GM18861 (cell line): ENCODE results near the gene BDKRB2.

Experiments used
- ATAC-seq: cut with Tn5 transposase; IDR thresholded peaks from one replicate; pipeline ENCODE4 v1.9.1; 2021; ENCODE audit not compliant: unreplicated experiment

The BDKRB2 gene

GRCh38 chr14:96197969-96198368, 6.7 kb upstream of the BDKRB2 start:
- no peak for ATAC-seq

GRCh38 chr14:96198430-96199130, 6.1 kb upstream of the BDKRB2 start:
- ATAC-seq: no peak

DNA sequence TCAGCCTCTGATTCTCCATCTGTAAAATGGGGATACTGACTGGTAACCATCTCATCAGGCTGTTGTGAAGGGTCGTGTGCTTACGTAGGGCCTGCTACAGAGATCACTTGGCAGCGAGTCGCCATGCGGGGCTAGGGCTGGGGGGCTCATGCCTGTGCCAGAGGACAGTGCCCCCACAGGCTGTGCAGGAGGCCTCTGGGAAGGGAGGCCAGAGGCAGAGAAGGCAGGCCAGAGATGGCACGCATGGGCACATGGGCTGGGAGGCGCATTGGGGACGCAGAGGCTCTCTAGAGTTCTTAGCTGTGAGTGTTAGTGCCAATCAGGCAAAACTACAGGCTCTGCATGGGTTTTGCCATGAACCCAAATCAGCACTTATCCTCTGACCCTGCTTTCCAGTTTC, 3.5 kb upstream of the BDKRB2 start:
- ATAC-seq: no peak

- no peak for ATAC-seq
Observed at GRCh38 chr14:96201965-96202364, 2.7 kb upstream of the BDKRB2 start.

- no peak for ATAC-seq
Observed at GRCh38 chr14:96202441-96203094, 2.1 kb upstream of the BDKRB2 start.

- ATAC-seq: no peak
Observed at GRCh38 chr14:96203116-96203515, 1.5 kb upstream of the BDKRB2 start.

GRCh38 chr14:96203635-96204034, 1.0 kb upstream of the BDKRB2 start:
- ATAC-seq: no peak

- no peak for ATAC-seq
Observed at GRCh38 chr14:96205059-96205977, 679 bp downstream of the BDKRB2 start.

- no peak for ATAC-seq
Observed at GRCh38 chr14:96205978-96206360, 1.3 kb downstream of the BDKRB2 start.

- ATAC-seq: no peak
Observed at GRCh38 chr14:96206461-96206860, 1.8 kb downstream of the BDKRB2 start.

- ATAC-seq: no peak
Observed at GRCh38 chr14:96207686-96208085, 3.0 kb downstream of the BDKRB2 start.

DNA sequence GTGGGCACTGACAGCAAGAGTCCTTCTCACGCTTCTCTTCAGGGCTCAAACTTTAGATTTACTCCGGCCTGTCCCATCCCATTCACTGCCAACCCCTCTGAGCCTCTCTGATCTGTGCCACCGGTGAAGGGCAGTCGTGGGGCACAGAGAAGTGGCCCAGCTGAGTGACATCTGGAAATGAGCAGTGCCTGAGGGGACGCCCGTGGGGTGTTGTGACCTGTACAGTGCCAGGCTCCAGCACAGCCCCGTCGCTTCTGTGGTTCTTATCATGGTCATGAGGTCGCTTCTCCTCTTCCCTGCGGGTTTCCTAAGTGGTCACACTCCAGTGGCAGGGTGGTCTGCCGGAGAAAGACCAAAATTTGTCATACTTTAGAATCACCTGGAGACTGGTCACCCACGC, 4.1 kb downstream of the BDKRB2 start:
- ATAC-seq: no peak

GRCh38 chr14:96212140-96212539, 7.5 kb downstream of the BDKRB2 start:
- no peak for ATAC-seq

- no peak for ATAC-seq
Observed at GRCh38 chr14:96212896-96213295, 8.3 kb downstream of the BDKRB2 start.

DNA sequence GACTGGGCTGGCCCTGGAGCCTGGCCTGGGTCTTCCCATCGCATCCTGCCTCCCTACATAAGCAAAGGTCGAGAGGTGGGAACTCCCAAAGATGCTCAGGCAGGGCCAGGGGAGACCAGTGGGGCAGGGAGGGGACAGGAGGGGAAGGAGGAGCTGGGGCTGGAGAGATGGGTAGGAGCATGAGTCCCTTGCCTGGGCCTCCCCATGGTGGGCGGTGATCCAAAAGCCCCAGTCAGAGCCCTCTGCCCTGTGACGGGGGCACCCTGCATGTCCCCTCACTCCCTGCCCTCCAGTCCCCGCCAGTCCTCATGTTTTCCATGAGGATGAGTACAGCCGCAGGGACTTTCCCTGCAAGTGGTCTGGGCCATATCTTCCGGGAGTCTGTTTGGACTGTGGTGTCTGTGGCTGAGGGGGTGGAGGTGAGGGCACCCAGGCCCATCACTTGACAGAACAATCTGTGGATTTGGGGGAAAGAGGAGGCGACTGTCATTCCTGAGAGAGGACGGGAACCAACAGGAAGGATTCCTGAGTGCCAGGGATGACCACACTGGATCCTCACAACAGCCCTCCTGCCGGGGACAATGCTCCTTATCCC, 9.3 kb downstream of the BDKRB2 start:
- ATAC-seq: no peak

- no peak for ATAC-seq
Observed at GRCh38 chr14:96214793-96215192, 10.2 kb downstream of the BDKRB2 start.

DNA sequence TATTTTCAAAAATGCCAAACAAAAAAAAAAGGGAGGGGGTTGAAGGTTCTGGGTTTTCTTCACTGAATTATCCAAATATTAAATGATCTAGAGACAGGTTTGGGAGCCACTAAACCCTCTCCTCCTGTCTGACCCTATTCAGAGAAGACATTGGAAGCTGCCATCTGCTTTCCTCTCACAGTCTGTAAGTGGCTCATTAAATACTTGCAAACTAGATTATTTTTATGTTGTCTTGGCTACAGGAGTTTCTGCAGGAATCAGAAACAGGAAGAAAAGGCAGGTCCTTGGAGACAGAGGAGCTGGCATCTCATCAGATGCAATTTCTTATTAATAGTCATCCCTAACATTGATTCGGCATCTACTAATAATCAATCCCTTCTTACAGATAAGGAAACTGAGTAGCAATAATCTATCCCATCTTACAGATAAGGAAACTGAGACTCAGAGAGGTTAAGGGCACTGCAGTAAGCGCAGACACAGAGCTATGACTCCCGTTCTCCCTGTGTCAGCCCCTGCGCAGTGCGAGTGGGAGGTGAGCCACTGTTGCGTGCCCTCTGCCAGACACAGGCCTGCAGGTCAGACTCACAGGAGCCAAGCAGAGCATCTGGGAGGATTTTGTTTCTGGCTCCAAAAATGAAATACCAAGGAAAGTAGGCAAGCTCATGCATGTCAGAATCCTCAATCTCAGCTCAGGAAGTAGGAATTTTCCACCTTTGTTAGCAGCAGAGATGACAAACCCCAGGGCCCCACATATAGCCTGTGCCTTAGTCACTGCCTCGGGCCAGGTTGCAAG, 11.0 kb downstream of the BDKRB2 start:
- ATAC-seq: no peak

DNA sequence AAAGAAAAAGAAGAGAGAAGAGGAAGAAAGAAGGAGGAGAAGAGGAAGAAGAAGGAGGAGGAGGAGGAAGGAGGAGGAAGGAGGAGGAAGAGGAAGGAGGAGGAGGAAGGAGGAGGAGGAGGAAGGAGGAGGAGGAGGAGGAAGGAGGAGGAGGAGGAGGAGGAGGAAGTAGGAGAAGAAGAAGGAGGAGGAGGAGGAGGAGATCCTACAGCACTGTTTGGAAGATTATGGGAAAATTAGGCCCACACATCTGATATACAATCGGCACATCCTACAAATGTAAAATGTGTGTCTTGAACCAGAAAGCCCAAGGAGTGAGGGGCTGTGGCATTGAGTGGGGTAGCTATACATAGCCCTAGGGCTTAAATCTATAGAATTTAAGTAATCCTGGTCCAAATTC, 12.0 kb downstream of the BDKRB2 start:
- no peak for ATAC-seq

DNA sequence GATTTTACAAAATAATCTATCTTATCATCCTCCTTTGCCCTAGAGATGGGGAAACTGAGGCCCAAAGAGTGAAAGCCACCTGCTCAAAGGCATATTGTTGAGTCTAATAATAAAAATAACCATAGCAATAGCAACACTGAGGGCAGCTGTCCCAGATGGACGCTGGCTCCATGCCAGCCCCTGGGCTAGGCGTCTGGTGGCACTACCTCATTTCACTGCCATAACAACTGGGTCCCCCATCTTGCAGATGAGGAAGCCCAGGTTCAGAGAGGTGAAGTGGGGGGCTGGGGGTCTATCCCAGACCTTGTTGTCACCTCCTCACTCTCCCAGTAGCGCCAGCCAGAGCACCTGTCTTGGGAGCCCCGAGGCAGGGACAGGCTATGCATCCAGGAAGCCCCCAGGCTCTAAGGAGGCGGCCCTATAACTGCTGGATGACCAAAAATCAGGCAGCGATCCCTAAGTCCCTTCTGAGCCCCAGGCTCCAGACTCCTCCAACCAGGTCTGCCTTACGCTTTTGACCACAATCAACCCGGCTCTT, 12.8 kb downstream of the BDKRB2 start:
- ATAC-seq: no peak

- no peak for ATAC-seq
Observed at GRCh38 chr14:96221109-96221650, 16.5 kb downstream of the BDKRB2 start.
